ENCODE data around the gene DECR2.
"Not testable (repeated sequence)": the region's sequence is repeated elsewhere in the genome, so short reads cannot be mapped to it uniquely, and the experiment has no call there.

Gene DECR2

DNA sequence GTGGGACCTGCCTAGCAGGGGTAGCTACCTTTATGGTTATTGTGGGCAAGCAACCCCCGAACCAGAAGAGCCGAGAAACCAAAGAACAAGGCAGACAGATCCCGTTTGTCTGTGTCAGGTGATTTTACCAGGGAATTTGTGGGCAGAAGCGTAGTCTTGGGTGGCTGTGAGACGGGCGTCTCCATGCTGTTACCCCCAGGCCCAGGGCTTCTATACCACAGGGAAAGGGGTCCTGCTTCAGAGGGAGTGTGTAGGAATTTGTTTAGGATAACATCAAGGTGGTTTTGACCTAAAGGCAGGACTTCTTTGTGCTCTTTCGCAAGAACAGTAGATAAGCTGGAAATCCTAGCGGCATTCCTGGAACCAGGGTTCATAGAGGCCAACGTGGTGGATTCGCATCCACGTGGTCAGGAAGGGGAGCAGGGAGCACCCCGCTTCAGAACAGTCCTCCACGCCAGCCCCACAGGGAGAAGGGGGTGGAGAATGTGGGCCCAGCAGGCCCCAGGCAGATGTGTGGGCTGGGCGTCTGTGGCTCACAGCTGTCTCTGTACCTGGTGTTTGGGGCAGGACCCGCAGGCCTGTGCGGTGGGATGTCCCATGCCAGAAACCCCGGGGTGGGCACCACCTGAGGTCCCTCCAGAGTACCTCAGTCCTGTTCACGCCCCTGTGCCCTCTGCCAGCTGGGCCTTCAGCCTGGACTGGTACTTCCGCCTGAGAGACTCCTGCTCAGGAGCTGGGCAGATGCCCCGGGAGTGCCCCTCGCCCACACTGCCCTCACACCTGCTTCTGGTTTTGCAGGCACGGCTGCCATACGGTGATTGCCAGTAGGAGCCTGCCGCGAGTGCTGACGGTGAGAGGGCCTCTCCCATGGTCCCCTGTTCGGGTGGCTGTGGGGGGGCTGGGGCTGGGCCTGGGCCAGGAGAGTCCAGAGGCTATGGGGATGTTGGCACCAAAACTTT, 4.1 kb downstream of the DECR2 start:
- DNase-seq = no peak

DNA sequence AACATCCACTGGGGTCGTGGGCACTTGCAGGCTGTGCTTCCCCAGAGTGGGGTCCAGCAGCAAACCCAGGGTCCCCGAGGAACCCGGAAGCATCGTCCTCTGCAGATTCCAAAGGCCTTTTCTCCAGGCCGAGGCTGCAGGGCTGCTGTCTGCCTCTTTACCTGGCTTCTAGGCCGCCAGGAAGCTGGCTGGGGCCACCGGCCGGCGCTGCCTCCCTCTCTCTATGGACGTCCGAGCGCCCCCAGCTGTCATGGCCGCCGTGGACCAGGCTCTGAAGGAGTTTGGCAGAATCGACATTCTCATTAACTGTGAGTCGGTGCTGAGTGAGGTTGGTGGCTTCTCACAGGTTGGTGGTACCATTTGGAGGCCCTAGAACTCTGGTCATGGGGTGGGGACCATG, 5.6 kb downstream of the DECR2 start:
- DNase-seq = no peak

DNA sequence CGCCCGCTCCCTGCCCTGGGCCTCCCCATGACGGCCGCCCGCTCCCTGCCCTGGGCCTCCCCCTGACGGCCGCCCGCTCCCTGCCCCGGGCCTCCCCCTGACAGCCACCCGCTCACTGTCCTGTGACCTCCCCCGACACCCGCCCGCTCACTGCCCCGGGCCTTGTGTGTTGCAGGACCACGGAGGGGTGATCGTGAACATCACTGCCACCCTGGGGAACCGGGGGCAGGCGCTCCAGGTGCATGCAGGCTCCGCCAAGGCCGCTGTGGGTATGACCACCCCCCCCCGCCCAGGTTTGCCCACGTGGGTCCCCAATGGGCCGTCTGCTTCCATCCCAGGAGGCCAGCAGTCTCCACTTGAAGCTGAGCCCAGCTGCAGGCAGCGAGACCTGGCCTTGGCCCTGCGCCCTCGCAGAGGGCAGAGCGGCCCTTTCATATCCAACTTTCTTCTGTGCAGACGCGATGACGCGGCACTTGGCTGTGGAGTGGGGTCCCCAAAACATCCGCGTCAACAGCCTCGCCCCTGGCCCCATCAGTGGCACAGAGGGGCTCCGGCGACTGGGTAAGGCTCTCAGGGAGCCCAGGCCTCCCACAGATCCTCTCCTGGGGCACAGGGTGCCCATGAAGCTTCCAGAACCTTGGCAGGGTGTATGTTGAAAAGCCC, 9.0 kb downstream of the DECR2 start:
- DNase-seq = no peak

DNA sequence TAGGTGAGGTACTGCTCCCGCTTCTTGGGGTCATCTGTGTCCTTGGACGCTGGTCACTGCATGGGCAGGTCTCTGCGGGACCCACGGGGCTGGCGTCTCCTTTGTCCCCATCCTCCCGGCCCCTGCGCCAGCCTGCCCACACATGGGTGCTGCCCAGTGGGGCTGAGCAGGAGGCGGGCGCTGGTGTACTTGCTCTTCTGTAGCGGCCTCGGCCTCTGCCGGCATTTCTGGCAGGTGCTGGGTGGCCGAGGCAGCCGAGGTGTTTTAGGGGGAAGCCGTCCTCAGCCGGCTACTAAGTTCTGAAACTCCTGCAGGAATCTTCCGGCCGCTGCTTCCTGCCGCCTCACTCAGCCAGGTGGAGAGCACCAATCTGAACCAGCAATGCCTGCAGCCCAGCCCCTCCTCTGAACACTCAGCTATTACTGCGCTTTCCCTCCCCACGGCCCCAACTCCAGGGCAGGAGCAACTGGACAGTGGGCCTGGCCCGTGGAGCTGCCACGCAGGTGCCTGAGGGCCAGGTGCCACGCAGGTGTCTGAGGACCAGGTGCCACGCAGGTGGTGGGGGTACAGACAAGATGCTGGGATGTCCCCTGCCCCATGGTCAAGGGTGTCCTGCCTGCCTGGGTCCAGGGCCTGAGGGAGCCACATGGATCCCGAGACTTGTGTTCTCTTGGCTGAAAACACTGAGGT, 10.0 kb downstream of the DECR2 start:
- no peak for DNase-seq

DNA sequence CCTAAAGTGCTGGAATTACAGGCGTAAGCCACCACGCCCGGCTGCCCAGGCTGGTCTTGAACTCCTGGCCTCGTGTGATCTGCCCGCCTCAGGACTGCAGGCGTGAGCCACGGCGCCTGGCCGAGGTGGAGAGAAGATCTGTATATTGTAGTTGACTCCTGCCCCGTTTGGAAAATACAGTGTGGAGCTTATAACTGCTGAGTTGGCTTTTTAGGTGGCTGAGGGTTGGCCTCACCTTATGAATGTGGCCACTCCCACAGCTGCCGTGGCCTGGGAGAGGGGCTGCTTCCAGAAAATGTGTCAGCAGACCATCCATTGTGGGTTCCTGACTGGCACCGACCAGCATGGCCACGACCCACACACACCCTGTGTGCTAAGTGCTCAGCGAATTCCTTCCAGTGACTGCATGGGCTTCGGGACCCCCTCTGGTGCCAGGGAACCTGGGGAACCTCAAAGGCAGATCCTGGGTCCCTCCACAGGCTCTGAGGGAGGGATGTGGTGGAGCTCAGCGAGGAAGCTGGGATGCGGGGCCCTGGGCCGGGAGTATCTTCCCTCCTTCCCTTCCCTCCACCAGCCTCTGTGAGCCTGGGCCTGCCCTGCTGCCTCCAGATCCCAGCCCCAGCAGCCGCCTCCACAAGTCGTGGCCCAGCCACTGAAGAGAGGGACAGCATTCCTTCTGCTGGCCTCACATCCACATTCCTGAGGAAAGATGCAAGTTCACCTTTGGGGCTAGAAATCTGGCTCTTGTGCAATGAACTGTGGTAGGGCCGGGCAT, 12.9 kb downstream of the DECR2 start:
- DNase-seq = no peak

DNA sequence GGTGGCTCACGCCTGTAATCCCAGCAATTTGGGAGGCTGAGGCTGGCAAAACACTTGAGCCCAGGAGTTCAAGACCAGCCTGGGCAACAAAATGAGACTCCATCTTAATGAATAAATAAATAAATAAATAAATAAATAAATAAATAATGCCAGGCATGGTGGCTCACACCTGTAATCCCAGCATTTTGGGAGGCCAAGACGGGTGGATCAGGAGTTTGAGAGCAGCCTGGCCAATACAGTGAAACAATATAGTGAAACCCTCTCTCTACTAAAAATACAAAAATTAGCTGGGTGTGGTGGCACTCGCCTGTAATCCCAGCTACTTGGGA, 13.4 kb downstream of the DECR2 start:
- DNase-seq = not testable (repeated sequence)

DNA sequence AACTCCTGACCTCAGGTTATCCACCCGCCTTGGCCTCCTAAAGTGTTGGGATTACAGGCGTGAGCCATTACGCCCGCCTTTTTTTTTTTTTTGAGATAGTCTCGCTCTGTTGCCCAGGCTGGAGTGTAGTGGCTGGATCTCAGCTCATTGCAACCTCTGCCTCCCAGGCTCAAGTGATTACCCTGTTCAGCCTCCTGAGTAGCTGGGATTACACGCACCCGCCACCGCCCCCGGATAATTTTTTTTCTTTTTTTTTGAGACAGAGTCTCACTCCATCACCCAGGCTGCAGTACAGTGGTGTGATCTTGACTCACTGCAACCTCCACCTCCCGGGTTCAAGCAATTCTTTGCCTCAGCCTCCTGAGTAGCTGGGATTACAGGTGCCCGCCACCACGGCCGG, 20.5 kb downstream of the DECR2 start:
- DNase-seq = not testable (repeated sequence)

DNA sequence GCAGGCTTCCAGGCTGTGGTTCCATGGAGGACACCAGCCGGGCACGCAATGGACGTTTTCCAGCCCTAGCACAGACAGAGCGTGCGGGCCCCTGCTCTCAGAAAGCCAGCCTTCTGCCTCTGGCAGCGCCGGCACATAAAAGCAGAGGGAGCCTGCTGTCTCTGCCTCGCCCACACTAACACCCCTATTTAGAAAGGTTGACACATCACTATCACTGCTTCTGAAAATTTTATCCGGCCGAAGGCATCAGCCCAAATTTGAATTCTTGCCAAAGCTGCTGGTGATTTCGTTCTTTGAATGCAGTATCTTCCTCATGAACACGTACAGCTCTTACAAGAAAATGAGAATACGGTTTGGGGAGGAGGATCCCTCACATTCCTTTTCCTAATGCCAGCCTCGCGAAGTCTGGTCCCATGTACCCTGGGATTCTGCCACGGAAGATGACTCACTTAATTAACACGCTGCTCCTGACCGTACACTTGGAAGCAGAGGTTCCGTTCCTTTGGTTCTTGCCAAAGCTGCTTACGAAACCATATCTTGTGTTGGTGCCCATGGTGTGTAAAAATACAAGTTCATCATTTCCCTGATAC, 22.4 kb downstream of the DECR2 start:
- DNase-seq = no peak

DNA sequence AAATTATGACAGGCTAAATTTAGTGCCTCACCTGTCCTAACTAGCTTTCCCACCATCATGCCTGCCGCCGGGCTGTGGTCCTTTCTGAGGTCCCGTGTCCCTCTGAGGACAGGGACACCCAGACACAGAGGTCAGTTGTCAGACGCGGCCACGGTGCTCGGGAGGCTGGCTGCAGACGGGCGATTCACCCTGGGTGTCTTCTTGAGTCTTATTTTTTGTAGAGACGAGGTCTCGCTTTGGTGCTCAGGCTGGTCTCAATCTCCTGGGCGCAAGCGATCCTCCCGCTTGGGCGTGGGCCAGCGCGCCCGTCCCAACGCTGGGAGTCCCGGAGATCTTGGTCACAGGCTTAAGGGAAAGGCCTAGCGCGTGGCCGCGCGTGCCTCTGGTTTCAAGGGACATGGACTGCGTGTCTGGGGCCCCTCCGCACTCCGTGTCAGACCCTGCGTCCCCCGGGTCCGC, 23.0 kb downstream of the DECR2 start:
- DNase-seq = no peak

DNA sequence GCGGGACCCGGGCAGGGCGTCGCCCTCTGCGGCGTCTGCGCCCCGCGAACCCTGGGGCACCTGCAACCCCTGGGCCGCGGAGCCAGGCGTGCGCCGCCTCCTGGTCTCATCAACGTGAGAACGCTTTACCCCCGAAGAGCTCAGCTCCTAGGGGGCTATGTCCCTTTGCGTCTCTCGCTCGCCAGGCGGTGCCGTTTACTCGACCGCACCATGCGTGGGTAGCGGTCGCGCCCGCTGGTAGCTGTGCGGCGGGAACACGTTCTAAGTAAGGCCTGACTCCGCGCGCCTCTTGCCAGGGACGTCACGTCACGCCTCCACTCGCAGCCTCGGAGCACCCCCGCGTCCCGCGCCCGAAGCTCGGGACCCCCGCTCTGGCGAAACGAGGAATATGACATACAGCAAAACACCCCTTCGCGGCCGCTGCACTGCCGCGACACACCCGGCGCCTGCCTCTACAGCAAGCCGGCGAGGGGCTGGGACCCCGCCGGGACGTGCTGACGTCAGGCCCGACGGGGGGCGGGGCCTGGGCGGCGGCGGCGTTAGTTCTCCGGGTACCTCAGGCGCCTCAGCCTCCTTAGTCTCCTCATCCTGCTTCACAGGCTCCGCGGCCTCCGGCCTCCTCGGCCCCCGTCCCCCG, 23.5 kb downstream of the DECR2 start, which contains the start of gene RAB11FIP3:
TSS of gene RAB11FIP3 (plus strand) at position 568 of the 637 bp plus-strand sequence. CDS start 358 bp downstream, outside the sequence.
- peak; percentile 85 for DNase-seq

DNA sequence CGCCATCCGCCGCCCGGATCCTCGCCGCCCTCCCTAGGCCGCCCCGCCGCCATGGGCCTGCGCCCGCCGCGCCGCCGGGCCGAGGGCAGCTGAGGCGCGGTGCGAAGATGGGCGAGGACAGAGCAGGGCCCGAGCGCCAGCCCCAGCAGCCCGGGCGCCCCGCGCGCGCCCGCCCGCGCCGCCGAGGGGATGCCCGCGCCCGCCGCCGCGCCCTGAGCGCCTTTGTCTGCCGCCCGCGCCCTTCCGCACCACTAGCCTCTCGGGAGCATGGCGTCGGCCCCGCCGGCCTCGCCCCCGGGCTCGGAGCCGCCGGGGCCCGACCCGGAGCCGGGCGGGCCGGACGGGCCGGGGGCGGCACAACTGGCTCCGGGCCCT, 24.0 kb downstream of the DECR2 start:
- DNase-seq = no peak

DNA sequence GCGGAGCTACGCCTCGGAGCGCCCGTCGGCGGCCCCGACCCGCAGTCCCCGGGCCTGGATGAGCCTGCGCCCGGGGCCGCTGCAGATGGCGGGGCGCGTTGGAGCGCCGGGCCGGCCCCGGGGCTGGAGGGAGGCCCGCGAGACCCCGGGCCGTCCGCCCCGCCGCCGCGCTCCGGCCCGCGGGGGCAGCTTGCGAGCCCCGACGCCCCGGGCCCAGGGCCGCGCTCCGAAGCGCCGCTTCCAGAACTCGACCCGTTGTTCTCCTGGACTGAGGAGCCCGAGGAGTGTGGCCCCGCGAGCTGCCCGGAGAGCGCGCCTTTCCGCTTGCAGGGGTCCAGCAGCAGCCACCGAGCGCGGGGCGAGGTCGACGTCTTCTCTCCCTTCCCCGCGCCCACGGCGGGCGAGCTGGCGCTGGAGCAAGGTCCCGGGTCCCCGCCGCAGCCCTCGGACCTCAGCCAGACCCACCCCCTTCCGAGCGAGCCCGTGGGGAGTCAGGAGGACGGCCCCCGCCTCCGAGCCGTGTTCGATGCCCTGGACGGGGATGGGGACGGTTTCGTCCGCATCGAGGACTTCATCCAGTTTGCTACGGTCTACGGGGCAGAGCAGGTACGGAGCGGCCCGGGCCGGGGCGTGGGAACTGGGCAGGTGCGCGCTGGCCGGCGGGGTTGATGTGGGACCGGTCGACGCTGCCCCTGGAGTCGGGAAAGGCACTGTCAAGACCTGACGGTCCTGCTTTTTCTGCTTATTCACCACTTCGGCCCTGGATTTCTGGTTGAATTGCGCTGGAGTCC, 24.6 kb downstream of the DECR2 start:
- no peak for DNase-seq

DNA sequence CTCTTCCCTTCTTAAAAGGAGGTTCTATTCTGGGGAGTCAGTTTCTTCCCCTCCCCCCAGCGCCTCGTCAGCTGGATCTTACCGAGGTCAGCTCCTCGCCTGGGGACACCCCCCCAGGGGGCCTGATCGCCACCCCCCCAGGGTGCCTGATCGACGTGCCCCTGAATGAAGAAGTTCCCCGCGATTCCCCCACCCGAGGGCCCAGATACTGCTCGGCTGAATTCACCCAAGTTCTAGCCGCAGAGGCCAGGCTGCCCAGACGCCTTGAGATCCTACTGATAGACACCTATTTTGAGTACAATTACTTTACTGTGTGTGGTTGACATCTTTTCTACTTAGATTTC, 25.2 kb downstream of the DECR2 start:
- DNase-seq = no peak

DNA sequence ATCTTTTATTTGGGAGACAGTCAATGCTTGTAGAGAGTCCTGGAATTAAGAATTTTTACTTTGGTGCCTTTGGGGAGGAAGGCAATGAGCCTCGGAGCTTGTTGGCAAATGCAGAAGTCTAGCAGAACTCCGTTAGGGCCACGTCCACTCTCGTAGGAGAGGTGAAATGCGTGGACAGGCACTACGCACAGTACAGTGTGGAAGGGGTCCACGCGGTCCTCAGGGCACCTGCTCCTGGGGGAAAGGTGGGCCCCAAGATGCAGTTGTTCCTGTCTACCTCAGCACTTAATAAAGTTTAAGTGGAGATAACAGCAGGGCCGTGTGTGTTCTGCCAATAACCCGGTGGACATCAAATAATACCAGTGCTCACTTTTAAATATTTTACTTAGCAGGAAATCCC, 25.6 kb downstream of the DECR2 start:
- no peak for DNase-seq

DNA sequence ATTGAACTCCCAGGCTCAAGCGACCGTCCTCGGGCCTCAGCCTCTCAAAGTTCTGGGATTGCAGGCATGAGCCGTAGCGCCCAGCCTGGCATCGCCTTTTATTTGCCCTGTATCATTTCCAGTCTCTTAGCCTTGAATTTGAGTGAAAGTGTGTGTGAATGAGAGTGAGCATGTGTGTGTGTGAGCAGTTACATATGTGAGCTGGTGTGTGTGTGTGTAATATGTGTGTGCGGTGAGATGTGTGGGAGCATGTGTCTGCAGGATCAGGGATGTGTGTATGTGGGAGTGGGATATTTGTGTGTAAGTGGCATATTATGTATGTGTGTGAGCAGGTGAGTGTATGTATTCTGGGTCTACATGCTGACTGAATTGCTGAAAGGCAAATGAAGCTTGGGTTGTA, 29.2 kb downstream of the DECR2 start:
- DNase-seq = no peak

DNA sequence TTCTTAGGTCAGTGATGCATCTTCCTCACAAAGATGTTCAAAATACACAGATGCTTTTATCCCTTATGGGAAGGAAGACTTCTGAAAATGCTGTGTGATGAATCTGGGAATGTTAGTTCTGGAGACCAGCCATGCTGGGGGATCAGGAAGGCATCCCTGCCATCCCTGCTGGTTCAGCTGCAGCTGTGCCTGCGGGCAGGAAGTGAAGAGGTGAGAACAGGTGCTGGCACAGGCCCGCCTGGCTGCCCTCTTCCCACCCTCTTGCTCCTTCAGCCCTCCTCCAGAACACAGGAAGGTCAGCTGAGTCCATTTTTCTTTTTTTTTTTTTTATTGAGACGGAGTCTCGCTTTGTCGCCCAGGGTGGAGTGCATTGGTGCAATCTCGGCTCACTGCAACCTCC, 38.9 kb downstream of the DECR2 start:
- no peak for DNase-seq

DNA sequence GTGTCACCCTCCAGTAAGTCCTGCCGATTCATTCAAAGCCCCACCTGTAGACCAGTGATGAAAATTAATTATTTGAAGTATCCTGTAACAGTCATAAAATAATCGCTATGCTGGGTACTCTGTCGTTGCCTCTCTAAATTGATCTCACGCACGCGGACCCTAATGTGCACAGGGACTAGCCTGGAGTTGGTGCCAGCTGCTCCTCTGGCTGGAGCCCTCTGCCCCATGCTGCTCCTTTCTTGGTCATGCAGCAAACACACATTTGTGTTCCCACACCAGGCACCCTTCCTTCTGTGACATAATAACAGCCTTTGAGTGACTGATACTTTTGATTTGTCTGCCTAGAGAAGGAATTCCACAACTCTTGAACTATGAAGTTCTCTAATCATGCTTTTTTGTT, 39.8 kb downstream of the DECR2 start:
- no peak for DNase-seq

DNA sequence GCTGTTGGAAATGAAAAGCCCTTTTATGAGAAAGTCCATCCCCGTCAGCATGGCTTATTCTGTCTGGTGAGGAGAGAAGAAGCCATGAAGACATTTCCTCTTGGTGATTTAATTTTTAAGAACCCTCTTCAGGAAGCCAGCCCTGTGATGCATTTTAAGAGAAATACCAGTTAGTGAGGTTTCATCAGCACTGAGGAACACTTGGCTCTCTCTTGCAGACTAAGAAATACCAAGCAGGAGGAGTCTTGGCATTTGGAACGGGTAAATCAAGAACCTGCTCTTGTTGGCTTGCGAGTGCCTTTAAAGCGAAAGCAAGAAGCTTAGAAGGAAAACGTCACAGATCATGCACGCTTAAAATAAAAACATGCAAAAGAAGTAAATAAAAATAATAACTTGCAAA, 41.3 kb downstream of the DECR2 start:
- DNase-seq = no peak

DNA sequence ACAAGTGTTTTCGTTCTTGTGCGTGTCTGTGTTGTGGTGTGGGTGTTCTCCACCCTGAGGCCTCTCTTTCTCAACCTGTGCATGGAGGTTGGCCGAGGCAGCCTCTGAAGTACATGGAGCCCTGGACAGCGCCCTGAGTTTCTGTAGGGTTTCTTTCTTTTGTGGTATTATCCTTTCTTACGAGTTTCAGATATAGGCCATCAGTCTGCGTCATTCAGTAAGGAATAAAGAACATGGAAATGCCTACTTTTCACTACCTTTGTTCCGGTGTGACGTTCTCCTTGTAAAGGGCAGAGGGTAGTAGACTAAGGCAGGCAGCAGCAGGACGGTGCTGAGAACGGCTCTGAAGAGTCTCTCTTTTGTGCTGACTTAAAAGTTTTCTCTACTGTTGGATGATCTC, 42.3 kb downstream of the DECR2 start:
- DNase-seq = no peak

DNA sequence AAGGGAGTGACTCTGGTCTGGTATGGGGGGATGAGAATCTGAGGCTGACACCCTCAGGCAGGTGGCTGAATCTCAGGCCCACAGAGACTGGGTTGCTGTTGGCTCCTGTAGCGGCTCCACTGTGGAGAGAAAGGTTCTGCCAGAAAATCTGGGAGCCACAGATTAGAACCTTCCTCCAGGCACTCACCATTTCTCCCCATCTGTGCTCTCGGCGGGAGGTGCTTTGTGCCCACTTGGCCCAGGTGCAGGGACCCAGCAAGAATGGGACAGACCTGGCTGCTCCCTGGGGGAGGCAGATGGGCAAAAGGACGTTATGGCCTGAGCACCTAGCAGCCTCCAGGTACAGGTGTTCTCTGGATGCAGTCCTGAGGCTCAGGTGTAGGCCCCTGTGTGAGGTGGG, 43.9 kb downstream of the DECR2 start:
- no peak for DNase-seq

DNA sequence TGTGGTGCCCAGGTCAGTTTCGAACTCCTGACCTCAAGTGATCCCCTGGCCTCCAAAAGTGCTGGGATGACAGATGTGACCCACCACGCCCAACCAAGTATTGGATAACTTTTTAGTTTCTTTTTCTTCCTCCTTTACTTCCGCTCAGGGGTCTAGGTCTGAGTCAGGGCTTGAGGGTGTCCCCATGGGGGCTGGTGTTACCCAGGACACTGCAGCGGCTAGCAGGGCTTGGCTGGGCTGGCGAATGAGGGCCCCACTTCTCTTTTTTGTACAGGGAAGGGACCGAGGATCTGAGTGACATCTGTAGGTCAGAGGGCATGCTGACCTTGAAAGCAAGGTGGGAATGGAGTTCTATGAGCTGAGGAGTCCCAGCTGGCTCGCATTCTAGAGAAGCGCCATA, 48.7 kb downstream of the DECR2 start:
- no peak for DNase-seq

Data from CD4-positive, alpha-beta T cell treated with Interleukin-17A for 1 hour (primary cell).